GM12865 (cell line): ENCODE data around the gene SLC27A4.

Source experiments
- DNase-seq: peaks from one replicate; pipeline ENCODE4 v3.0.0; 2010; ENCODE audit warnings: low read depth
- H3K4me3 ChIP-seq: 2 replicates; pipeline ENCODE4 v1.5.1; 2011; ENCODE audit warnings: mild to moderate bottlenecking, low read depth, low read length, control low read depth
- TF ChIP-seq, protein P1 (sequence below): IDR thresholded peaks from 2 replicates; pipeline ENCODE4 v1.5.1; 2011; ENCODE audit warnings: low read length, control low read depth, low read depth, inconsistent platforms; ENCODE audit not compliant: insufficient read depth; ENCODE audit errors: missing control alignments

The SLC27A4 gene

GRCh38 chr9:128316421-128316820 lies 23.9 kb upstream of the SLC27A4 start:
- H3K4me3 ChIP-seq: no peak overlapping the region
- TF ChIP-seq, protein P1, sequence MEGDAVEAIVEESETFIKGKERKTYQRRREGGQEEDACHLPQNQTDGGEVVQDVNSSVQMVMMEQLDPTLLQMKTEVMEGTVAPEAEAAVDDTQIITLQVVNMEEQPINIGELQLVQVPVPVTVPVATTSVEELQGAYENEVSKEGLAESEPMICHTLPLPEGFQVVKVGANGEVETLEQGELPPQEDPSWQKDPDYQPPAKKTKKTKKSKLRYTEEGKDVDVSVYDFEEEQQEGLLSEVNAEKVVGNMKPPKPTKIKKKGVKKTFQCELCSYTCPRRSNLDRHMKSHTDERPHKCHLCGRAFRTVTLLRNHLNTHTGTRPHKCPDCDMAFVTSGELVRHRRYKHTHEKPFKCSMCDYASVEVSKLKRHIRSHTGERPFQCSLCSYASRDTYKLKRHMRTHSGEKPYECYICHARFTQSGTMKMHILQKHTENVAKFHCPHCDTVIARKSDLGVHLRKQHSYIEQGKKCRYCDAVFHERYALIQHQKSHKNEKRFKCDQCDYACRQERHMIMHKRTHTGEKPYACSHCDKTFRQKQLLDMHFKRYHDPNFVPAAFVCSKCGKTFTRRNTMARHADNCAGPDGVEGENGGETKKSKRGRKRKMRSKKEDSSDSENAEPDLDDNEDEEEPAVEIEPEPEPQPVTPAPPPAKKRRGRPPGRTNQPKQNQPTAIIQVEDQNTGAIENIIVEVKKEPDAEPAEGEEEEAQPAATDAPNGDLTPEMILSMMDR: no peak
- DNase-seq: no peak

DNA sequence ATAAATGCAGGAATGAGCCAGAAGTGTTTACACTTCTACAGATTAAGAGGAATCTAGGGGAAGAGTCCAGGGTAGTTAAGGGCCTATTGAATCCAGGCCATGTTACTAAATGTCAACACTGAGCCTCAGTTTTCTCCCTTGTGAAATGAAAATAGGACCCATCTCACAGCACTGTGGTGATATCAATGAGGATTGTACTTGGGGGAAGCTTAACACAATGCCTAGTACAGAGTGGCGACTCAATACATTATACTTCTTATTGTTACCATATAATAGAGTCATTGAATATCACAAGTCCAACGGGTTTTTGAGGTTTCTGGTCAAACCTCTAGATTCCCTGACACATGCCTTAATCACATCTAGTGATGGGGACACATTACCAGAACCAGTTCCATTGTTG lies 22.7 kb upstream of the SLC27A4 start:
- TF ChIP-seq, protein P1: no peak
- DNase-seq: no peak

DNA sequence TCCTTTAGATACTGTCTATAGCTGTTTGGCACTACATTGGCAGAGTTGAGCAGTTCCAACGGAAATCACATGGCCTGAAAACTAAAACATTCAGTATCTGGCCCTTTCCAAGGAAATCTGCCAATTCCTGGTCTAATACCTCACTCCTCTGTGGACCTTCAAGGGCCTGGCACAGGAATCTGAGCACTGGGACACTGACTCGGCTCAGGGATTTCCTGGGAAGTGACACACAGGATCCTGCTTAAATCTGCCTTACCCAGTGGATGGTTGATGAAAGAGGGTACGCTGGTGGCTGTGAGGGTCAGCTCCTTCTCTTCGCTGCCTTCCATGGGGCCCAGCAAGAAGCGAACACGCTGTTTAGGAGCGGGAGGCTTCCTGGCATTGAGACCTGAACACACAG lies 19.0 kb upstream of the SLC27A4 start:
- TF ChIP-seq, protein P1: no peak
- peak overlapping the region; percentile 80 for H3K4me3 ChIP-seq
- DNase-seq: no peak

More for the DNA sequence above, 22.7 kb upstream of the SLC27A4 start:
- no peak overlapping the region for H3K4me3 ChIP-seq

GRCh38 chr9:128321879-128322403 lies 18.4 kb upstream of the SLC27A4 start:
- TF ChIP-seq, protein P1: no peak
- H3K4me3 ChIP-seq: peak overlapping the region; percentile 80
- no peak for DNase-seq

DNA sequence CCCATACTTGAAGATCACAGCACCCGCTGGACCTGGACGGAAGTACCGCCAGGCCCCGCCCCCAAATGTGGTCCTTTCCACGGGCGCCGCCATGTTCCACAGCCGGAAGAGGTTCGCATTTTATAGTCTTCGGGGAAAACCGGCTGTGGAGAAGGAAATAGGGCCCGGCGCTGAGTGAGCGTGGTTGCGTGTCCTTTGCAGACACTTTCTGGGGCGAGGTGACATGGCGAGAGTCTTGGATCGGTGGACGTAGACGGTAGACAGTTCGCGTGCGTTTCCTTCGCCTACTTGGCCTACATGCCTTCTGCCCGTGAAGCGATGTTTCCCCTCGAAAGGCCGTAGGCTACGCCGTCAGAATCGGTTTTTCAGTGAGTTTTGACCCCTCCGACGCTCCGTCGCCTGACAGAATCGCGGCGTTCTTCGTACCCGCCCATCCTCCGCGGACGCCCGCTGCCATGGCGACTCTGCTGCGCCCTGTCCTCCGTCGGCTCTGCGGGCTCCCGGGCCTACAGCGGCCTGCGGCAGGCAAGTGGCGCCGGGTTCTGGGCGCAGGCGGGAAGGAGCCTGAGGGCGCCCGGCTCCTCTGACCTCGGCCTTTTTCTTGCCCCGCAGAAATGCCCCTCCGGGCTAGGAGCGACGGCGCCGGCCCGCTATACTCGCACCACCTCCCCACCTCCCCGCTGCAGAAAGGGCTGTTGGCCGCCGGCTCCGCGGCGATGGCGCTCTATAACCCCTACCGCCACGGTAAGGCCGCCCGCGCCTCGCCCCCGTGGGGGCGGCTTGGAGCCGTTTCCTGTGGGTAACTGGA lies 17.7 kb upstream of the SLC27A4 start, which contains the start of the genes COQ4 and TRUB2:
COQ4 (plus strand) TSS at position 436 of the 808 bp plus-strand sequence; CDS start at position 456, 20 bp downstream.
TRUB2 (minus strand) TSS at position 44 of the 808 bp plus-strand sequence; CDS start at position 5, 39 bp downstream.
- DNase-seq: peak; percentile 96
- peak within 1 kb of the TSS; percentile 80 for H3K4me3 ChIP-seq
- TF ChIP-seq, protein P1: no peak

DNA sequence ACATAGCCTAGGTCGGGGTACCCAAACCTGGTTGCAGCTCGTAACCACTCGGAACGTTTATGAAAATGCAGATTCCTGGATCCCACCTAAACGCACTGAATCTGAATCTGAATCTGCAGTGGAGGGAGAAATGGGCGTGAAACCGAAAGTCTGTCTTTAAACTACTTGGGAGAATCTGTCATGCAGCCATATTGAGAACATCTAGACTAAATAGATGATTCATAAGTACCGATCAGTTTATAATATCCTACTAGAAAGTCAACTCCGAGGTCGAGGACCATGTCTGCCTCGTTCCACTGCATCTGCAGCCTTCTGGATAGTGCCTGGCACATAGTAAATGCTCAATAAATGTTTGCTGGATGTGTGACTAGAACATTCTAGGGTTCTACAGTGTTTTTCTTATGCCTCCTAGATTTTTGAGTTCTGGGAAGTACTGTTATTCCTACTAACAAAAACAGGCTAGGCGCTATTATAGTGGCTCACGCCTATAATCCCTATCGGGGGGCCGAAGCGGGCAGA lies 17.1 kb upstream of the SLC27A4 start:
- peak overlapping the region; percentile 80 for H3K4me3 ChIP-seq
- no peak for DNase-seq
- TF ChIP-seq, protein P1: no peak
